ENCODE data around the gene ANGEL2.
"Not testable (repeated sequence)": the region's sequence is repeated elsewhere in the genome, so short reads cannot be mapped to it uniquely, and the experiment has no call there.

DNA sequence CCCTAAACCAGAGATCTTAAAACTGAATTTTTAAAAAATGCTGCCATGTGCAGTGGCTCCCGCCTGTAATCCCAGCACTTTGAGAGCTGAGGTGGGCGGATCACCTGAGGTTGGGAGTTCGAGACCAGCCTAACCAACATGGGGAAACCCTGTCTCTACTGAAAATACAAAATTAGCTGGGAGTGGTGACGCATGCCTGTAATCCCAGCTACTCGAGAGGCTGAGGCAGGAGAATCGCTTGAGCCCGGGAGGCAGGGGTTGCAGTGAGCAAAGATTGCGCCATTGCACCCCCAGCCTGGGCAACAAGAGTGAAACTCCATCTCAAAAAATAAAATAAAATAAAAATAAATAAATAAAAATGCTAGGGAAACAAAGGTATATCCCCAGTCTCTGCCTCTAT is 21.7 kb downstream of the ANGEL2 start:
- TF ChIP-seq, protein P1, sequence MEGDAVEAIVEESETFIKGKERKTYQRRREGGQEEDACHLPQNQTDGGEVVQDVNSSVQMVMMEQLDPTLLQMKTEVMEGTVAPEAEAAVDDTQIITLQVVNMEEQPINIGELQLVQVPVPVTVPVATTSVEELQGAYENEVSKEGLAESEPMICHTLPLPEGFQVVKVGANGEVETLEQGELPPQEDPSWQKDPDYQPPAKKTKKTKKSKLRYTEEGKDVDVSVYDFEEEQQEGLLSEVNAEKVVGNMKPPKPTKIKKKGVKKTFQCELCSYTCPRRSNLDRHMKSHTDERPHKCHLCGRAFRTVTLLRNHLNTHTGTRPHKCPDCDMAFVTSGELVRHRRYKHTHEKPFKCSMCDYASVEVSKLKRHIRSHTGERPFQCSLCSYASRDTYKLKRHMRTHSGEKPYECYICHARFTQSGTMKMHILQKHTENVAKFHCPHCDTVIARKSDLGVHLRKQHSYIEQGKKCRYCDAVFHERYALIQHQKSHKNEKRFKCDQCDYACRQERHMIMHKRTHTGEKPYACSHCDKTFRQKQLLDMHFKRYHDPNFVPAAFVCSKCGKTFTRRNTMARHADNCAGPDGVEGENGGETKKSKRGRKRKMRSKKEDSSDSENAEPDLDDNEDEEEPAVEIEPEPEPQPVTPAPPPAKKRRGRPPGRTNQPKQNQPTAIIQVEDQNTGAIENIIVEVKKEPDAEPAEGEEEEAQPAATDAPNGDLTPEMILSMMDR (conservative IDR thresholded peaks at IDR 0.05; ENCODE audit: low read length), result not testable (repeated sequence)
- TF ChIP-seq EZH2phosphoT487 (IDR thresholded peaks at IDR 0.05; ENCODE audit: borderline replicate concordance, low read depth, low read length), result not testable (repeated sequence)

All from OCI-LY7 (cell line).